ENCODE results near the gene RNF222.

- TF ChIP-seq CTCF (conservative IDR thresholded peaks at IDR 0.05; ENCODE audit: low read depth, low read length) (no peak), MAFK (IDR thresholded peaks at IDR 0.05; ENCODE audit: low read depth, low read length) (no peak), BHLHE40 (IDR thresholded peaks at IDR 0.05; ENCODE audit: low read depth, low read length) (no peak), POLR2A (IDR thresholded peaks at IDR 0.05; ENCODE audit: low read depth, low read length) (no peak), RAD21 (IDR thresholded peaks at IDR 0.05; ENCODE audit: low read length) (no peak), RFX5 (IDR thresholded peaks at IDR 0.05; ENCODE audit: low read depth, low read length) (no peak), MXI1 (IDR thresholded peaks at IDR 0.05; ENCODE audit: borderline replicate concordance, low read depth, low read length) (no peak), SMC3 (IDR thresholded peaks at IDR 0.05; ENCODE audit: low read depth, low read length) (no peak)
- TF ChIP-seq, protein P1, sequence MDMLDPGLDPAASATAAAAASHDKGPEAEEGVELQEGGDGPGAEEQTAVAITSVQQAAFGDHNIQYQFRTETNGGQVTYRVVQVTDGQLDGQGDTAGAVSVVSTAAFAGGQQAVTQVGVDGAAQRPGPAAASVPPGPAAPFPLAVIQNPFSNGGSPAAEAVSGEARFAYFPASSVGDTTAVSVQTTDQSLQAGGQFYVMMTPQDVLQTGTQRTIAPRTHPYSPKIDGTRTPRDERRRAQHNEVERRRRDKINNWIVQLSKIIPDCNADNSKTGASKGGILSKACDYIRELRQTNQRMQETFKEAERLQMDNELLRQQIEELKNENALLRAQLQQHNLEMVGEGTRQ (IDR thresholded peaks at IDR 0.05; ENCODE audit: low read depth, low read length): no peak
Measured at GRCh38 chr17:8391711-8392110, 5.9 kb downstream of the RNF222 start.

Data from IMR-90 (cell line).